NCI-H510A treated with DMSO at 0.1 percent for 48 hours (cell line): ENCODE results near the gene MEGF9.

Experiments used
- DNase-seq: peaks from one replicate; lab custom pipeline; 2025; lab: John Stamatoyannopoulos, UW

Gene MEGF9

GRCh38 chr9:120730654-120731514 lies 16.6 kb upstream of the MEGF9 start:
- DNase-seq: no peak

GRCh38 chr9:120729791-120730241 lies 15.5 kb upstream of the MEGF9 start:
- DNase-seq: no peak

GRCh38 chr9:120726484-120726883 lies 12.2 kb upstream of the MEGF9 start:
- DNase-seq: no peak

GRCh38 chr9:120725907-120726306 lies 11.6 kb upstream of the MEGF9 start:
- DNase-seq: no peak

- DNase-seq: no peak
These were observed 10.6 kb upstream of the MEGF9 start for GRCh38 chr9:120724757-120725400.

- no peak for DNase-seq
These were observed 9.3 kb upstream of the MEGF9 start for GRCh38 chr9:120723565-120723964.

GRCh38 chr9:120720404-120720803 lies 6.1 kb upstream of the MEGF9 start:
- DNase-seq: no peak

- DNase-seq: no peak
These were observed 4.0 kb upstream of the MEGF9 start for GRCh38 chr9:120718316-120718715.

GRCh38 chr9:120717176-120717575 lies 2.9 kb upstream of the MEGF9 start:
- DNase-seq: no peak

GRCh38 chr9:120716483-120716882 lies 2.2 kb upstream of the MEGF9 start:
- no peak for DNase-seq

GRCh38 chr9:120715389-120715924 lies 1.2 kb upstream of the MEGF9 start:
- peak; percentile 40 for DNase-seq

- DNase-seq: no peak
These were observed 647 bp upstream of the MEGF9 start for GRCh38 chr9:120714846-120715388.

- no peak for DNase-seq
These were observed 798 bp downstream of the MEGF9 start for GRCh38 chr9:120713257-120714087.

GRCh38 chr9:120712539-120713031 lies 1.7 kb downstream of the MEGF9 start:
- DNase-seq: no peak

- DNase-seq: no peak
These were observed 2.3 kb downstream of the MEGF9 start for GRCh38 chr9:120711841-120712538.

- no peak for DNase-seq
These were observed 2.9 kb downstream of the MEGF9 start for GRCh38 chr9:120711354-120711753.

- peak; percentile 61 for DNase-seq
These were observed 3.9 kb downstream of the MEGF9 start for GRCh38 chr9:120710110-120710981.

GRCh38 chr9:120708526-120709224 lies 5.6 kb downstream of the MEGF9 start:
- DNase-seq: no peak

GRCh38 chr9:120707170-120707569 lies 7.1 kb downstream of the MEGF9 start:
- no peak for DNase-seq
